ENCODE results near the gene PHLDA3.
A peak's percentile ranks its signal among the peaks of the same experiment; 100 is the strongest.

The PHLDA3 gene

DNA sequence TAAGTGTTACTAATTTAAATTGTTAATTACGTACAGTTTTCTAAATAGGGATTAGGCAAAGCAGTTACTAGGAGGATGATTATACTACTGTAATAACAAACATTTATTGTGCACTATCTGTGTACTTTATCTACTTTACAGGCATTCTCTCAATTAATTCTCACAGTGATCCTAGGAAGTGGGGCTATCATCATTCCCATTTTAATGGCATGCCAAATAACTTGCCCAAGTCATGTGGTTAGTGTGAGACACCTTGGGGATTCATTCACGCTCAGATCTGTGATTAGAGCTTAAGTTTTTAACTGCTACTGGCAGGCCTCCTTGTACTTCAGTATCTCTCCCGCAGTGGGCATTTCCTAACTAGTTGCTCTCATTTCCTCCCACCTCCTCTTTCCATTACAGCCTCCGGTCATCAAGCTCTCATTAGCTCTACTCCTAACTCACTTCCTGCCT lies 11.5 kb downstream of the PHLDA3 start:
- H3K27ac ChIP-seq (ENCODE audit: low read depth, low read length), result no peak overlapping the region
- peaks cover 8% of the 10 kb centered on the region; the same call in 1 of the 2 replicates for H3K27me3 ChIP-seq (ENCODE audit: control insufficient read depth, low read length)
- no peaks in the 10 kb centered on the region for H3K9me2 ChIP-seq (replicated peaks; ENCODE audit: control insufficient read depth, low read length)
- TF ChIP-seq CTCF (IDR thresholded peaks at IDR 0.05; ENCODE audit: low read depth, low read length, poor library complexity, severe bottlenecking), result no peak
- TF ChIP-seq EZH2phosphoT487 (IDR thresholded peaks at IDR 0.05; ENCODE audit: borderline replicate concordance, low read length), result no peak
- H3K4me3 ChIP-seq (ENCODE audit: low read length), result no peak overlapping the region
- no peaks in the 10 kb centered on the region for H3K79me2 ChIP-seq (ENCODE audit: control insufficient read depth, low read length)
- H3F3A ChIP-seq (ENCODE audit: control insufficient read depth, insufficient read depth), result no peaks in the 10 kb centered on the region
- H3K4me2 ChIP-seq (ENCODE audit: low read length), result no peak overlapping the region
- no peaks in the 10 kb centered on the region for H3K36me3 ChIP-seq (ENCODE audit: control insufficient read depth, low read length)
- no peaks in the 10 kb centered on the region for H4K20me1 ChIP-seq (ENCODE audit: control insufficient read depth, insufficient read depth, low read depth, low read length)
- H3K9me3 ChIP-seq (ENCODE audit: control insufficient read depth, insufficient read depth, low read length), result no peaks in the 10 kb centered on the region
- peaks cover 10% of the 10 kb centered on the region for H3K4me1 ChIP-seq (ENCODE audit: control insufficient read depth, low read length)

DNA sequence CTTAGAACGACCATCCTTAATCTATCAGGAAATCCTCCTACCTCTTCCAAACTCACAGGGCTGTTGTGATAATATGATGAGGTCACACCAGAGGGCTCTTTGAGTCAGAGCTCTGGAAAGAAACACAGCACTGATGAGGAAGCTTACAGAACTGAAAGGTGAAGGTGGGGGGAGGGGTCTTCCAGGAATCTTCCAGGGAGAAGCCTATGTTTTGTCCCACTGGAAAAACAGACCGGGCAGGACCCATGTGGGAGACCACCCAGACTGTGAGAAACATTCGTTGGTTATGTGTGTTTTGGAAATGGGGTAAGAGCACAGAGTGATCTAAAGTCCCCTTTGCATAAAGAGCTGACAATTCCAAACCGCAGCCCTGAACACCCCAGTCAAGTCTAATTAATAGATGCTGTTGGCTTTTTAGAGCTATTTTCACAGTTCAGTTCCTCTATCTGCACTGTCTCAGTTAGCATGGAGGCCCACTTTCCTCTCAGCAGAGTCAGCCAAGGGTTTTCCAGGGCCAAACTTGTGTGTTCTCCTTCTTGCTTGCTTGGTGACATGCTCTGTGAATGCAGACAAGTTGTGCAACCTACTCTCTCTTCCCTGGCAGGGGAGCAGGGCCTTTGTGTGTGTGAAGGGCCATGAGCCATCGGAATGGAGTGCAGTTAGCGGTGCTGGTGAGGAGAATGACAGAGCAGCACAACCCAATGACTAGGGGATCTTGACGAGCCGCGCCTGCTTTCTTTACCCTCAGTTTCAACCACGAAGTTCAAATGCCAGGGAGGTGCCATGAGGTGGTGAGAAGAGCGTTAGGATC lies 12.3 kb downstream of the PHLDA3 start:
- TF ChIP-seq EZH2phosphoT487 (IDR thresholded peaks at IDR 0.05; ENCODE audit: borderline replicate concordance, low read length) (no peak), CTCF (IDR thresholded peaks at IDR 0.05; ENCODE audit: low read depth, low read length, poor library complexity, severe bottlenecking) (no peak)
- Histone ChIP-seq H3K27ac (ENCODE audit: low read depth, low read length) (no peak overlapping the region), H3F3A (ENCODE audit: control insufficient read depth, insufficient read depth) (no peaks in the 10 kb centered on the region), H4K20me1 (ENCODE audit: control insufficient read depth, insufficient read depth, low read depth, low read length) (no peaks in the 10 kb centered on the region), H3K4me3 (ENCODE audit: low read length) (no peak overlapping the region), H3K4me1 (ENCODE audit: control insufficient read depth, low read length) (peaks cover 10% of the 10 kb centered on the region), H3K79me2 (ENCODE audit: control insufficient read depth, low read length) (no peaks in the 10 kb centered on the region), H3K9me2 (replicated peaks; ENCODE audit: control insufficient read depth, low read length) (no peaks in the 10 kb centered on the region), H3K4me2 (ENCODE audit: low read length) (peak overlapping the region; percentile 19), H3K27me3 (ENCODE audit: control insufficient read depth, low read length) (peaks cover 10% of the 10 kb centered on the region; the same call in 1 of the 2 replicates), H3K36me3 (ENCODE audit: control insufficient read depth, low read length) (no peaks in the 10 kb centered on the region), H3K9me3 (ENCODE audit: control insufficient read depth, insufficient read depth, low read length) (no peaks in the 10 kb centered on the region)

DNA sequence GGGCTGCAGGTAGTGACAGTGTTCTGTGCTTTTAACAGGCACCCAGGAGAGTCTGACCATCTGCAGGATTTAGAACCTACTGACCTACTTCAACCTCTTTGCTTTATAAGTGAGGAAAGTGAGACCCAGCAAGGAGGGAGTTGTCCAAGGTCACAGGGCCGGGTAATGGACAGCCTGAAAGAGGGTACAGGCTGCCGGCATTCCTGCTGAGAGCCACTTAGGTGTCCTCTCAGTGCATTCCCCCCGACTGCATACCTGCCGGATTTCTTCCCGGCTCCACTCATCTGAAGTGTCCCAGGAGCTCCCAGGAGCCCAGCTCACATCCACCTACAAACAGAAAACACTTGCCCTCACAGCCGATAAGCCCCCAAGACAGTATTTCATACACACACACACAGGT lies 13.9 kb downstream of the PHLDA3 start:
- no peaks in the 10 kb centered on the region for H3K9me2 ChIP-seq (replicated peaks; ENCODE audit: control insufficient read depth, low read length)
- H3K36me3 ChIP-seq (ENCODE audit: control insufficient read depth, low read length), result no peaks in the 10 kb centered on the region
- no peaks in the 10 kb centered on the region for H4K20me1 ChIP-seq (ENCODE audit: control insufficient read depth, insufficient read depth, low read depth, low read length)
- H3K4me3 ChIP-seq (ENCODE audit: low read length), result no peak overlapping the region
- no peaks in the 10 kb centered on the region for H3K9me3 ChIP-seq (ENCODE audit: control insufficient read depth, insufficient read depth, low read length)
- H3F3A ChIP-seq (ENCODE audit: control insufficient read depth, insufficient read depth), result no peaks in the 10 kb centered on the region
- peaks cover 10% of the 10 kb centered on the region; the same call in 1 of the 2 replicates for H3K27me3 ChIP-seq (ENCODE audit: control insufficient read depth, low read length)
- no peaks in the 10 kb centered on the region for H3K79me2 ChIP-seq (ENCODE audit: control insufficient read depth, low read length)
- TF ChIP-seq CTCF (IDR thresholded peaks at IDR 0.05; ENCODE audit: low read depth, low read length, poor library complexity, severe bottlenecking), result no peak
- TF ChIP-seq EZH2phosphoT487 (IDR thresholded peaks at IDR 0.05; ENCODE audit: borderline replicate concordance, low read length), result no peak
- peaks cover 15% of the 10 kb centered on the region for H3K4me1 ChIP-seq (ENCODE audit: control insufficient read depth, low read length)
- no peak overlapping the region for H3K27ac ChIP-seq (ENCODE audit: low read depth, low read length)
- H3K4me2 ChIP-seq (ENCODE audit: low read length), result no peak overlapping the region

Data from DOHH2 (cell line).